HG03439 (cell line): ENCODE measurements around the gene ADAM12.

Source experiments
- ATAC-seq: cut with Tn5 transposase; IDR thresholded peaks from one replicate; pipeline ENCODE4 v1.9.1; 2021; ENCODE audit warnings: mild to moderate bottlenecking, moderate library complexity; ENCODE audit not compliant: unreplicated experiment

Gene ADAM12, protein sequence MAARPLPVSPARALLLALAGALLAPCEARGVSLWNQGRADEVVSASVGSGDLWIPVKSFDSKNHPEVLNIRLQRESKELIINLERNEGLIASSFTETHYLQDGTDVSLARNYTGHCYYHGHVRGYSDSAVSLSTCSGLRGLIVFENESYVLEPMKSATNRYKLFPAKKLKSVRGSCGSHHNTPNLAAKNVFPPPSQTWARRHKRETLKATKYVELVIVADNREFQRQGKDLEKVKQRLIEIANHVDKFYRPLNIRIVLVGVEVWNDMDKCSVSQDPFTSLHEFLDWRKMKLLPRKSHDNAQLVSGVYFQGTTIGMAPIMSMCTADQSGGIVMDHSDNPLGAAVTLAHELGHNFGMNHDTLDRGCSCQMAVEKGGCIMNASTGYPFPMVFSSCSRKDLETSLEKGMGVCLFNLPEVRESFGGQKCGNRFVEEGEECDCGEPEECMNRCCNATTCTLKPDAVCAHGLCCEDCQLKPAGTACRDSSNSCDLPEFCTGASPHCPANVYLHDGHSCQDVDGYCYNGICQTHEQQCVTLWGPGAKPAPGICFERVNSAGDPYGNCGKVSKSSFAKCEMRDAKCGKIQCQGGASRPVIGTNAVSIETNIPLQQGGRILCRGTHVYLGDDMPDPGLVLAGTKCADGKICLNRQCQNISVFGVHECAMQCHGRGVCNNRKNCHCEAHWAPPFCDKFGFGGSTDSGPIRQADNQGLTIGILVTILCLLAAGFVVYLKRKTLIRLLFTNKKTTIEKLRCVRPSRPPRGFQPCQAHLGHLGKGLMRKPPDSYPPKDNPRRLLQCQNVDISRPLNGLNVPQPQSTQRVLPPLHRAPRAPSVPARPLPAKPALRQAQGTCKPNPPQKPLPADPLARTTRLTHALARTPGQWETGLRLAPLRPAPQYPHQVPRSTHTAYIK

GRCh38 chr10:126387931-126388911 lies at the start of gene ADAM12:
Gene ADAM12 (minus strand): TSS chr10:126388477. CDS start chr10:126388145, 332 bp downstream.
- ATAC-seq: no peak

DNA sequence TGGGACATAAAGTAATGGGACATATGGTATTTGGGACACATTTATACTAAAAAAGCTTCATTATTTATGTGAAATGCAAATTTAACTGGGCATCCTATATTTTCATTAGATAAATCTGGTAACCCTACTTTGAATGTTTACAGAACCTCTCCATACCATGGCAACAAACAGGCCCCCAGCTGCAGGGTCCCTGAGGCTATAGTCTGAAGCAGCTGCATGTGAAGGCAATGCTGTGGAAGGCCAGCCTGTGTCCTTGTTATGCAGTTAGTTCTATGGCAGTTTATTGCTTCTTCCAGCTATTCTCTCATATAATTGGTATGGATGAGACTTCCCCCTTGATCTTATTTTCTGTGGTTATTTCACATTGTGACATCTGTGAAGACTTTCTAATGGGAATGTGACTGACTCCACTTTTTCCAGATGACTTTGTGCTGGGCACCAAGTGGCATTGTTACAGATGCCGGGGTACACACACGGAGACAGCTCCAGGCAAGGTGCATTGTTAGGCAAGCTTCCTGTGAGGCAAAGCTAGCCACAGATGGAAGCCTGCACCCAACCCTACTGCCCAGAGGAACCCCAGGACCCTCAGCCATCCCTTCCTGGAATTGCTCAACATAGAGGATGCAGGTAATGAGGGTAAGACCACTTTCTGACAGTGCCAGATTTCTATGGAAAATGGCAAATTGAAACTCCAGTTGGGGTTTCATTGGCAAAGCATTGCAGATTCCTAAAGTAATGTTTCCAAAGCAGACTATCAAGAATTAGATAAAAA lies 49.5 kb upstream of the ADAM12 start:
- no peak for ATAC-seq

- no peak for ATAC-seq
These were observed 46.0 kb upstream of the ADAM12 start for GRCh38 chr10:126434235-126434634.

DNA sequence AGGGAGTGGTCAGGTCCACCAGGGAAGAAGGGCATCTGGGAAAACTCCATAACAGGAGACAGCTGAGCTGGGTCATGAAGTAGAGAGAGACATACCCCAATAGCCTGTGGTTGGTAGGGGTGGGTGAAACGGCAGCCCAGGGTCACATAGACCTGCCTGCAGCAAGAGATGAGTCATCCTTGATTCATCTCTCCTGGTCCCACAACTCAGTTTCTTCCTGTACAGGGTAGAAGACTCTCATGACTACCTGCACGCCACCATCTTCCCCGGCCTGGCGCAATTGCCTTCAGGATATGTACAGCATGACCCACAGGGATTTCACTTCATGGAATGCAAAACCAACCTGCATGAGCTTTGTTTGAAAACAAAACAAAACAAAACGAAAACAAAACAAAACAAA lies 45.1 kb upstream of the ADAM12 start:
- ATAC-seq: no peak

GRCh38 chr10:126432507-126432906 lies 44.2 kb upstream of the ADAM12 start:
- ATAC-seq: no peak

GRCh38 chr10:126431816-126432215 lies 43.5 kb upstream of the ADAM12 start:
- no peak for ATAC-seq

DNA sequence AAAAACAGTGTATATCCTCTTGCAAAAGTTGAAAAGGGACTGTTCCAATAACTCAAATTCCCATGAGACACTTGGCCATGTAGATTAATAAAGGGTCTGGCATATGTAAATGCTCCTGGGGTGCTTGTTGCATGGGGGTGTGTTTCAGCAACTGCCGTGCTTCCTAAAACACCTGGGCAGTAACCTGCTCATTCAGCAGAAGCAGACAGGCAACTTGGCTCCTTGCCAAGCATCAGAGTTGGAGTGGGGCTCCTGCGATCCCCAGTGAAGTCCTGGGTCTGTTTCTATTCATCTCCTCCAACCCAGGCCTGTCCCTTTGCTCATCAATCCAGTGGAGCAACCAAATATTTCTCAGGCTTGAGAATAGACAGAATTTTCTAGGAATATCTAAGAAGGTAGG lies 42.2 kb upstream of the ADAM12 start:
- ATAC-seq: no peak

DNA sequence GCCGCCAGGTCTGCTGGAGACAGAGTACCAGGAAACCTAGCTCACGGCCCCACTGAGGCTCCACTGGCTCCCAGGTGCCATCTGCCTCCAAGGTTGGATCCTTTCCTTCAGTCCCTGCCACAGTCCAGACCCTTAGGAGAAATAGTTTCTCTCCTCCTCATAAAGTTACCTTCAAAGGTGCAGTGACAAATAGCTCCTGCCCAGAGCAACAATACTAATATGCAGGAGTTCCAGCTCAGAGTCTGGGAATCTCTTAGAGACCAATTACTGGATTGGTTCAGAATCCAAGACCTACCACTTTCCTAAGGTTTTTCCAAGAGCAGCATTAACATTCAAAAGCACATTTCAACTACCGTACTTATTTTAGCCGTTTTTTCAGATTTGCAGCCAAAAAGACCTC lies 41.0 kb upstream of the ADAM12 start:
- no peak for ATAC-seq

DNA sequence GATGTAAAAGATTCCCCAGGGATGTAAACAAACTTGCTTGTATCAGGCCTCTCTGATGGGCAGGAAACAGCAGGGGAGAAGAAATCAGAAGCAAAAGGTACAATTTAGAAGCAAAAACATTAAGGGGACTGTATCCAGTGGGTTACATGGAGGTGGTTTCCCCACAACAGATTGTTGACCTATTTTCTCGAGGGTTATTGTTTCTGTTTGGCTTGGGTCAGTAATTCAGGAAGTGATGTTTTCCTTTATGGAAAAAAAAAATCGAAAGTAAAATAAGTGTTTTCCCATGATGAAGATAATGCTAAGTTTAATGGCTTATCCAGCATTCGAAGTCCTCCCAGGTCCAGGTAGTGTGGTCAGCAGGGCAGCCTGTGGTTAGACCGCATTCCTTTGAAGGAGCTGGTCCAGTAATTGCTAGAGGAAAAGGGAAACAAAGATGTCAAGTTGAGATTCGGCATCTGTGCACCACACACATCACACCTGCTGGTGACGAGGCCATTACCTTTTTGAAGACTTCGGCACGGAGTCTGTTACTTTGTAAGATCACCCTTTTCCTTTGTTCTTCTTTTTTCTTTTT lies 37.3 kb upstream of the ADAM12 start:
- no peak for ATAC-seq

- ATAC-seq: no peak
These were observed 36.8 kb upstream of the ADAM12 start for GRCh38 chr10:126425032-126425431.

GRCh38 chr10:126423732-126424491 lies 35.6 kb upstream of the ADAM12 start:
- no peak for ATAC-seq

DNA sequence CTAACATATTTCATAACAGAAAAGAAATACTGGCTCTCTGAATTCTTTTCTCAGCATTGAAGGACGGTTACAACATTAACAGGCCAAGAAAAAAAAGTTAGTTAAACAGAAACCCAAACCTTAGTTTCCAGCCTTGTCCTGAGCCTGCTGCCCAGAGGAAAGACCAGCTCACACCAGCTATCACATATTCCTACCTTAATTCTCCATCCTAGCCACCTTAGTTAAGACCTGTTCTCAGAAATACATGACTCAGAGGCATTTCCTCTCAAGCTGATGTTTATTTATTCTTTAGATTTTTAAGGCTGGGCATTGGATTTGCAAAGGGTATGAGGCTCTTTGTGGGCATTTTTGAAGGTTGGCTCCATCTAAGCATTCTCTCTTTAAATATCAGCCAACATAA lies 34.3 kb upstream of the ADAM12 start:
- no peak for ATAC-seq

GRCh38 chr10:126421756-126422256 lies 33.5 kb upstream of the ADAM12 start:
- ATAC-seq: no peak

GRCh38 chr10:126420567-126421300 lies 32.5 kb upstream of the ADAM12 start:
- ATAC-seq: no peak

GRCh38 chr10:126417220-126417825 lies 29.0 kb upstream of the ADAM12 start:
- ATAC-seq: no peak

- ATAC-seq: no peak
These were observed 21.5 kb upstream of the ADAM12 start for GRCh38 chr10:126409821-126410220.

DNA sequence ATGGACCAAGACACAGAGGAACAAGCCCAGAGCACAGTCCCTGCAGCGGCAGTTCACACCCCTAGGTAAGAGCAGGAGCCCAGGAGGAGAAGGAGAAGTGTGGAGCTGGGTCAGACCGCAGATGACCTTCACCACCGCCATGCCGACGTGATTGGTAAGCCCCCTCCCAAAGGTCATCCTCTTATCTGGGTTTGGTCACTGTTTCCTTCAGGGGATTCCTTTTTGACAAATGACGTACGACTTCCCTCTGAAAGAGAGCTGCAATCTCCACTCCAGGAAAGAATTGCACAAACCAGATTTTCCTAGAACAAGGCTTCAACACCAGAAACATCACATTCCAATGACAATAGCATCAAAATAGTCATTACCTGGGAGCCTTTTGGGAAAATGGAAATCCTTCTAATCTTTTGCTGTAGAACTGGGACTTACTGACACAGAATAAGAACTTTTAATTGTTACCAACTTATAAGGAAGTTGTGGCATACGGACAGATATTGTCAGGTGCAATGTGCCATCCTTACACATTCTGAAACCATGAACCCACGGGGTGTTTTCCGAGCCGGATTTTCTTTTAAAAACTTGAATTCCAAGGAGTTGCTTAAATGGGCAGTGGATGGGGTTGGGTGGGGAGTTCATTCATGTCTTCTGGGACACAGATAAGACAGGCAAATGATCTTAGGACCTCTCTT lies 20.8 kb upstream of the ADAM12 start:
- ATAC-seq: no peak
